HepG2 (cell line): Measurements from ENCODE around the gene TPX2. TPM values are rescaled to one million over a fixed set of nuclear protein-coding genes. Genes with fewer than 3 reads are reported as not detected.

Experiments used
- EED ChIP-seq: sonication (generic); formaldehyde crosslinking; IDR thresholded peaks from 2 replicates; pipeline ENCODE4 v1.5.0; 2020; ENCODE audit warnings: mild to moderate bottlenecking, missing genetic modification reagents
- EHMT2 ChIP-seq: fragments of 200-600 bp; sonication (generic); IDR thresholded peaks from 2 replicates; pipeline ENCODE4 v1.7.0; 2017; ENCODE audit warnings: antibody characterized with exemption, low read depth, low read length, borderline replicate concordance
- FOXJ3 ChIP-seq: sonication (generic); formaldehyde crosslinking; IDR thresholded peaks from 2 replicates; pipeline ENCODE4 v1.4.0; 2020; ENCODE audit warnings: missing genetic modification reagents, mild to moderate bottlenecking, borderline replicate concordance
- GLI4 ChIP-seq: sonication (generic); formaldehyde crosslinking; IDR thresholded peaks from 2 replicates; pipeline ENCODE4 v1.5.1; 2020; ENCODE audit warnings: missing genetic modification reagents, mild to moderate bottlenecking, moderate library complexity, borderline replicate concordance
- MTF2 ChIP-seq: sonication (generic); formaldehyde crosslinking; IDR thresholded peaks from 2 replicates; pipeline ENCODE4 v1.5.0; 2020; ENCODE audit warnings: missing genetic modification reagents, borderline replicate concordance
- RFX5 ChIP-seq: IDR thresholded peaks from 2 replicates; pipeline ENCODE4 v1.6.1; 2011; ENCODE audit warnings: low read depth, low read length, improper control_type of control experiment
- SP140L ChIP-seq: sonication (generic); formaldehyde crosslinking; IDR thresholded peaks from 2 replicates; pipeline ENCODE4 v1.4.0; 2020; ENCODE audit warnings: missing genetic modification reagents, borderline replicate concordance
- ZFP82 ChIP-seq: sonication (generic); formaldehyde crosslinking; IDR thresholded peaks from 2 replicates; pipeline ENCODE4 v1.5.1; 2020; ENCODE audit warnings: mild to moderate bottlenecking, missing genetic modification reagents, borderline replicate concordance
- ZFY ChIP-seq: sonication (generic); formaldehyde crosslinking; IDR thresholded peaks from 2 replicates; pipeline ENCODE4 v1.4.0; 2020; ENCODE audit warnings: missing genetic modification reagents
- ZIK1 ChIP-seq: sonication (generic); formaldehyde crosslinking; IDR thresholded peaks from 2 replicates; pipeline ENCODE4 v1.5.0; 2020; ENCODE audit warnings: mild to moderate bottlenecking, low read depth, missing genetic modification reagents, borderline replicate concordance
- ZNF446 ChIP-seq: sonication (generic); formaldehyde crosslinking; IDR thresholded peaks from 2 replicates; pipeline ENCODE4 v1.5.0; 2020; ENCODE audit warnings: mild to moderate bottlenecking, missing genetic modification reagents
- ZNF720 ChIP-seq: sonication (generic); formaldehyde crosslinking; IDR thresholded peaks from 2 replicates; pipeline ENCODE4 v1.4.0; 2020; ENCODE audit warnings: missing genetic modification reagents
- ZNF75D ChIP-seq: sonication (generic); formaldehyde crosslinking; IDR thresholded peaks from 2 replicates; pipeline ENCODE4 v1.8.1; 2023; ENCODE audit warnings: missing genetic modification reagents, mild to moderate bottlenecking, borderline replicate concordance
- ZNF792 ChIP-seq: IDR thresholded peaks from 2 replicates; pipeline ENCODE4 v1.6.1; 2016
- ZNF816 ChIP-seq: sonication (generic); formaldehyde crosslinking; IDR thresholded peaks from 2 replicates; pipeline ENCODE4 v1.8.0; 2022; ENCODE audit warnings: missing genetic modification reagents, mild to moderate bottlenecking, borderline replicate concordance
- polyA plus RNA-seq, 8 experiments: library from polyadenylated mRNA; depleted of rRNA in 3 of 8; stranded (reverse) in 7 of 8; unstranded in 1 of 8; fragments of >200 nt; fragmentation: Illumina TruSeq in 4 of 8; extraction: Trizol in 4 of 8; gene quantifications; 2 replicates each; pipeline versions ENCODE4 v1.2.1 to v1.2.3, GENCODE V29; 2011 to 2016; ENCODE audit warnings: low read depth in 4 of 8, missing spikeins in 1 of 8, mixed read lengths in 1 of 8; ENCODE audit not compliant: insufficient read depth in 1 of 8
- total RNA-seq, 5 experiments: library from RNA; depleted of rRNA; stranded (reverse); fragments of >200 nt; fragmentation: Illumina TruSeq; extraction: Trizol; gene quantifications; 2 replicates each; pipeline ENCODE4 v1.2.3, GENCODE V29; 2016; ENCODE audit warnings: low read depth in 1 of 5
- TF ChIP-seq, protein P1 (sequence below): sonication (generic); formaldehyde crosslinking; IDR thresholded peaks from 2 replicates; pipeline ENCODE4 v1.5.0; 2020; ENCODE audit warnings: mild to moderate bottlenecking, missing genetic modification reagents
- TF ChIP-seq, protein P2 (sequence below): sonication (generic); formaldehyde crosslinking; IDR thresholded peaks from 2 replicates; pipeline ENCODE4 v1.9.0; 2021; ENCODE audit warnings: missing genetic modification reagents, mild to moderate bottlenecking, borderline replicate concordance
- TF ChIP-seq, protein P3 (sequence below): sonication (generic); formaldehyde crosslinking; IDR thresholded peaks from 2 replicates; pipeline ENCODE4 v1.4.0; 2020; ENCODE audit warnings: mild to moderate bottlenecking, missing genetic modification reagents
- TF ChIP-seq, protein P4 (sequence below): fragments of 450-650 bp; IDR thresholded peaks from 2 replicates; pipeline ENCODE4 v1.6.1; 2017; ENCODE audit warnings: mild to moderate bottlenecking
- TF ChIP-seq, protein P5 (sequence below): sonication (generic); formaldehyde crosslinking; IDR thresholded peaks from 2 replicates; pipeline ENCODE4 v1.5.0; 2020; ENCODE audit warnings: missing genetic modification reagents
- TF ChIP-seq, protein P6 (sequence below): sonication (generic); formaldehyde crosslinking; IDR thresholded peaks from 2 replicates; pipeline ENCODE4 v1.5.0; 2020; ENCODE audit warnings: missing genetic modification reagents

Gene TPX2
- total and polyA plus RNA-seq, 2 of the 13 experiments (the other 11 are each of a cell fraction or from before 2014, with no cell fraction given): 34.3 to 124 TPM

DNA sequence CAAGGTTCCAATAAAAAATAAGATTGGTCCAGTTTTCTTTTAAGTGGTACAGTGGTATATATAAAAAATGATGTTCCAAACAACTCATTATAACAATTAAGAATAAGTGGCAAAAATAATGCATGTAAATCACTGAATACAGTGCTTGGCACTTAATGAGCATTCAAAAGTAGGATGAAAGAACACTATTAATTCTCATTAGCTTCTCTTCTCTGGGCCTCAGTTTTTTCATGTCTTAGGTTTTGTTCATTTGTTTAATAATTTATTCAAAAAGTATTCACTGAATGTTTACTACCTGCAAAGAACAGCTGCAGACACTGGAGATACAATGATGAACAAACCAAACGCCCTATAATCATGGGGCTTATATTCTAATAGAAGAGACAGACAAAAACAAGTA, 37.5 kb upstream of the TPX2 start (continued):
- TF ChIP-seq, protein P1, sequence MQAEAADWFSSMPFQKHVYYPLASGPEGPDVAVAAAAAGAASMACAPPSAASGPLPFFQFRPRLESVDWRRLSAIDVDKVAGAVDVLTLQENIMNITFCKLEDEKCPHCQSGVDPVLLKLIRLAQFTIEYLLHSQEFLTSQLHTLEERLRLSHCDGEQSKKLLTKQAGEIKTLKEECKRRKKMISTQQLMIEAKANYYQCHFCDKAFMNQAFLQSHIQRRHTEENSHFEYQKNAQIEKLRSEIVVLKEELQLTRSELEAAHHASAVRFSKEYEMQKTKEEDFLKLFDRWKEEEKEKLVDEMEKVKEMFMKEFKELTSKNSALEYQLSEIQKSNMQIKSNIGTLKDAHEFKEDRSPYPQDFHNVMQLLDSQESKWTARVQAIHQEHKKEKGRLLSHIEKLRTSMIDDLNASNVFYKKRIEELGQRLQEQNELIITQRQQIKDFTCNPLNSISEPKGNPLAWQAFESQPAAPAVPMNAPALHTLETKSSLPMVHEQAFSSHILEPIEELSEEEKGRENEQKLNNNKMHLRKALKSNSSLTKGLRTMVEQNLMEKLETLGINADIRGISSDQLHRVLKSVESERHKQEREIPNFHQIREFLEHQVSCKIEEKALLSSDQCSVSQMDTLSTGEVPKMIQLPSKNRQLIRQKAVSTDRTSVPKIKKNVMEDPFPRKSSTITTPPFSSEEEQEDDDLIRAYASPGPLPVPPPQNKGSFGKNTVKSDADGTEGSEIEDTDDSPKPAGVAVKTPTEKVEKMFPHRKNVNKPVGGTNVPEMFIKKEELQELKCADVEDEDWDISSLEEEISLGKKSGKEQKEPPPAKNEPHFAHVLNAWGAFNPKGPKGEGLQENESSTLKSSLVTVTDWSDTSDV: no peak
- TF ChIP-seq ZFY (CRISPR knock-in tag) (no peak), ZIK1 (no peak), FOXJ3 (CRISPR knock-in tag) (0 out of 2 replicates have a peak, but pooled peaks have one; percentile 34), ZNF720 (no peak), ZNF75D (no peak), GLI4 (CRISPR knock-in tag) (no peak), EHMT2 (no peak), ZNF816 (CRISPR knock-in tag) (peak; percentile 79; the same call in 1 of the 2 replicates), ZNF446 (CRISPR knock-in tag) (no peak), SP140L (CRISPR knock-in tag) (0 out of 2 replicates have a peak, but pooled peaks have one; percentile 11), ZFP82 (CRISPR knock-in tag) (0 out of 2 replicates have a peak, but pooled peaks have one; percentile 52), RFX5 (no peak), EED (CRISPR knock-in tag) (no peak), MTF2 (CRISPR knock-in tag) (no peak), ZNF792 (CRISPR knock-in tag) (no peak)
- TF ChIP-seq, protein P2, sequence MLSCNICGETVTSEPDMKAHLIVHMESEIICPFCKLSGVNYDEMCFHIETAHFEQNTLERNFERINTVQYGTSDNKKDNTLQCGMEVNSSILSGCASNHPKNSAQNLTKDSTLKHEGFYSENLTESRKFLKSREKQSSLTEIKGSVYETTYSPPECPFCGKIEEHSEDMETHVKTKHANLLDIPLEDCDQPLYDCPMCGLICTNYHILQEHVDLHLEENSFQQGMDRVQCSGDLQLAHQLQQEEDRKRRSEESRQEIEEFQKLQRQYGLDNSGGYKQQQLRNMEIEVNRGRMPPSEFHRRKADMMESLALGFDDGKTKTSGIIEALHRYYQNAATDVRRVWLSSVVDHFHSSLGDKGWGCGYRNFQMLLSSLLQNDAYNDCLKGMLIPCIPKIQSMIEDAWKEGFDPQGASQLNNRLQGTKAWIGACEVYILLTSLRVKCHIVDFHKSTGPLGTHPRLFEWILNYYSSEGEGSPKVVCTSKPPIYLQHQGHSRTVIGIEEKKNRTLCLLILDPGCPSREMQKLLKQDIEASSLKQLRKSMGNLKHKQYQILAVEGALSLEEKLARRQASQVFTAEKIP (CRISPR knock-in tag): no peak
- TF ChIP-seq, protein P3, sequence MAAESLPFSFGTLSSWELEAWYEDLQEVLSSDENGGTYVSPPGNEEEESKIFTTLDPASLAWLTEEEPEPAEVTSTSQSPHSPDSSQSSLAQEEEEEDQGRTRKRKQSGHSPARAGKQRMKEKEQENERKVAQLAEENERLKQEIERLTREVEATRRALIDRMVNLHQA (CRISPR knock-in tag): no peak
- TF ChIP-seq, protein P4, sequence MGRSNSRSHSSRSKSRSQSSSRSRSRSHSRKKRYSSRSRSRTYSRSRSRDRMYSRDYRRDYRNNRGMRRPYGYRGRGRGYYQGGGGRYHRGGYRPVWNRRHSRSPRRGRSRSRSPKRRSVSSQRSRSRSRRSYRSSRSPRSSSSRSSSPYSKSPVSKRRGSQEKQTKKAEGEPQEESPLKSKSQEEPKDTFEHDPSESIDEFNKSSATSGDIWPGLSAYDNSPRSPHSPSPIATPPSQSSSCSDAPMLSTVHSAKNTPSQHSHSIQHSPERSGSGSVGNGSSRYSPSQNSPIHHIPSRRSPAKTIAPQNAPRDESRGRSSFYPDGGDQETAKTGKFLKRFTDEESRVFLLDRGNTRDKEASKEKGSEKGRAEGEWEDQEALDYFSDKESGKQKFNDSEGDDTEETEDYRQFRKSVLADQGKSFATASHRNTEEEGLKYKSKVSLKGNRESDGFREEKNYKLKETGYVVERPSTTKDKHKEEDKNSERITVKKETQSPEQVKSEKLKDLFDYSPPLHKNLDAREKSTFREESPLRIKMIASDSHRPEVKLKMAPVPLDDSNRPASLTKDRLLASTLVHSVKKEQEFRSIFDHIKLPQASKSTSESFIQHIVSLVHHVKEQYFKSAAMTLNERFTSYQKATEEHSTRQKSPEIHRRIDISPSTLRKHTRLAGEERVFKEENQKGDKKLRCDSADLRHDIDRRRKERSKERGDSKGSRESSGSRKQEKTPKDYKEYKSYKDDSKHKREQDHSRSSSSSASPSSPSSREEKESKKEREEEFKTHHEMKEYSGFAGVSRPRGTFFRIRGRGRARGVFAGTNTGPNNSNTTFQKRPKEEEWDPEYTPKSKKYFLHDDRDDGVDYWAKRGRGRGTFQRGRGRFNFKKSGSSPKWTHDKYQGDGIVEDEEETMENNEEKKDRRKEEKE: no peak
- TF ChIP-seq, protein P5, sequence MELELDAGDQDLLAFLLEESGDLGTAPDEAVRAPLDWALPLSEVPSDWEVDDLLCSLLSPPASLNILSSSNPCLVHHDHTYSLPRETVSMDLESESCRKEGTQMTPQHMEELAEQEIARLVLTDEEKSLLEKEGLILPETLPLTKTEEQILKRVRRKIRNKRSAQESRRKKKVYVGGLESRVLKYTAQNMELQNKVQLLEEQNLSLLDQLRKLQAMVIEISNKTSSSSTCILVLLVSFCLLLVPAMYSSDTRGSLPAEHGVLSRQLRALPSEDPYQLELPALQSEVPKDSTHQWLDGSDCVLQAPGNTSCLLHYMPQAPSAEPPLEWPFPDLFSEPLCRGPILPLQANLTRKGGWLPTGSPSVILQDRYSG (CRISPR knock-in tag): 0 out of 2 replicates have a peak, but pooled peaks have one; percentile 59
- TF ChIP-seq, protein P6, sequence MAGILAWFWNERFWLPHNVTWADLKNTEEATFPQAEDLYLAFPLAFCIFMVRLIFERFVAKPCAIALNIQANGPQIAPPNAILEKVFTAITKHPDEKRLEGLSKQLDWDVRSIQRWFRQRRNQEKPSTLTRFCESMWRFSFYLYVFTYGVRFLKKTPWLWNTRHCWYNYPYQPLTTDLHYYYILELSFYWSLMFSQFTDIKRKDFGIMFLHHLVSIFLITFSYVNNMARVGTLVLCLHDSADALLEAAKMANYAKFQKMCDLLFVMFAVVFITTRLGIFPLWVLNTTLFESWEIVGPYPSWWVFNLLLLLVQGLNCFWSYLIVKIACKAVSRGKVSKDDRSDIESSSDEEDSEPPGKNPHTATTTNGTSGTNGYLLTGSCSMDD (CRISPR knock-in tag): no peak
